HG02610 (cell line): ENCODE measurements around the gene ATP6V1F.

ENCODE experiments used
- ATAC-seq: cut with Tn5 transposase; IDR thresholded peaks from one replicate; pipeline ENCODE4 v1.9.1; 2021; ENCODE audit warnings: mild to moderate bottlenecking, moderate library complexity; ENCODE audit not compliant: unreplicated experiment

Gene ATP6V1F

GRCh38 chr7:128835231-128835751, 27.4 kb upstream of the ATP6V1F start:
- no peak for ATAC-seq

- no peak for ATAC-seq
Observed at GRCh38 chr7:128835790-128836641, 26.6 kb upstream of the ATP6V1F start.

GRCh38 chr7:128836729-128837348, 25.8 kb upstream of the ATP6V1F start:
- no peak for ATAC-seq

DNA sequence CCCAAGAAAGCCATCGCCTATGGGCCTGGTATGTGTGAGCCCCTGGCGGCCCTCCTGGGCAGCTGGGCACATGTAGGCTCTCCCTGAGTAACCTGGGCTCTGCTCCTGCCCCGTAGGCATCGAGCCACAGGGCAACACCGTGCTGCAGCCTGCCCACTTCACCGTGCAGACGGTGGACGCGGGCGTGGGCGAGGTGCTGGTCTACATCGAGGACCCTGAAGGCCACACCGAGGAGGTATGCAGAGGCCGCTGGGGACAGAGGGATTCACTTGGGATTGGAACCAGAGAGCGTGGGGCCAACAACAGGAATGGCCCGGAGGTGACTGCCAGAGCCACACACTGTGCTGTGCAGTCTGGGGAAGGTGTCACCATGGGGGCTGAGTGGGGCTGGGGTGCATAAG, 25.1 kb upstream of the ATP6V1F start:
- no peak for ATAC-seq

- no peak for ATAC-seq
Observed at GRCh38 chr7:128838109-128838779, 24.4 kb upstream of the ATP6V1F start.

DNA sequence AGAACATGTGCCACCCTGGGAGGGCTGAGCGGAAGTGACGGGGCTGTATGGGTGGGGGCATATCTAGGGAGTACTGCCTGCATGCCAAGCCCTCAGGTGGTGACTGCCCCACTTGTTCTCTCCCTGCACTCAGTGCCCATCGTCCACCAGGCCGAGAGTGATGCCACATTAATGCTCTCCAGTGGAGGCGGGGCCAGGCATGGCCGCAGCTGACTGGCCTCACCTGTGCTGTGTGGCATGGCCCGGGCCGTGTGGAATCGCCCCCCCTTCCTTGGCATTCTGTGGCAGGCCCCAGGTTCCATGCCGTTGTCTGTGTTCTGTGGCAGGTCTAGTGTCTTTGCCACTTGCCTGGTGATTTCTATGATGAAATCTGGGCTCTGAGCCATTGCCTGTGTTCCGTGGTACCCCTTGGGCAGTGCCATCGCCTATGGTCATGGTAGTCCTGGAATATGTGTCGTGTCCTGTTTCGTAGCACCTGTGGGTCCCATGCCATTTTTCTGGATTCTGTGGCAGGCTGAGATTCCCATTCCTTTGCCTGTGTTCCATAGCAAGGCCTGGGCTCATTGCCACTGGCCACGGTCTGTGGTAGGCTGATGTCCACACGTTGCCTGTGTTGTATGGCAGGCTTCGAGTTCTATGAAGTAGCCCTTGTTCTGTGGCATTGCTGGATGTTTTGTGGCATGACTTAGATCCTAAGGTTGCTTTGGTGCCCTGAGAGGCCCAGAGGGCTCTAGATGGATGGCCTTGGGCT, 23.5 kb upstream of the ATP6V1F start:
- no peak for ATAC-seq

GRCh38 chr7:128839751-128840177, 22.9 kb upstream of the ATP6V1F start:
- ATAC-seq = no peak

DNA sequence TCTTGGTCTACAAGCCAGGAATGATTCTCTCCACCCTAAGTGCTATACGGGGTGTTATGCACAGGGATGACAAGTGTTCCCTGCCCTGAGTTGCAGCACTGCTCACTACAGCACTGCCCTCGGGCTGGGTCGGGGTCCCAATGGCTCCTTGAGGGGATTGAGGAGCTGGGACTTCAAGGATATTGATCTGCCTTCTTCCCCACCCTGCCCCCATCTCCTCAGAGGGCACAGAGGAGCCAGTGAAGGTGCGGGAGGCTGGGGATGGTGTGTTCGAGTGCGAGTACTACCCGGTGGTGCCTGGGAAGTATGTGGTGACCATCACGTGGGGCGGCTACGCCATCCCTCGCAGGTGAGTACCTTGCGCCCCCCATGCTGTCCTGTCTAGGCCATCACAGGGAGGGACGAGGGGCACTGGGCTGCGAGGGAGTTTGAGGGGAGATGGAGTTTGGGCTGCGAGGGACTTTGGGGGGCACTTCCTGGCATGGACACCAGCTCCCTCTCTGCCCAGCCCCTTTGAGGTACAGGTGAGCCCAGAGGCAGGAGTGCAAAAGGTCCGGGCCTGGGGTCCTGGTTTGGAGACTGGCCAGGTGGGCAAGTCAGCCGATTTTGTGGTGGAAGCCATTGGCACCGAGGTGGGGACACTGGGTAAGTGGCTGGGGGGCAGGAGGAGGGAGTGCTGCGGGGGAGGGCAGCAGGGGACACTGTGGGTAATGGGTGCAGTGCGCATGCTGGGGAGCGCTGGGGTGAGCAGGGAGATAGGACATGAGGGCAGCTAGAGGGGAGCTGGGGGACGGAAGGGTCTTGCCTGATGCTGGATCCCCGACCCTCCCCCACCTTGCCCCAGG, 22.1 kb upstream of the ATP6V1F start:
- ATAC-seq = no peak

DNA sequence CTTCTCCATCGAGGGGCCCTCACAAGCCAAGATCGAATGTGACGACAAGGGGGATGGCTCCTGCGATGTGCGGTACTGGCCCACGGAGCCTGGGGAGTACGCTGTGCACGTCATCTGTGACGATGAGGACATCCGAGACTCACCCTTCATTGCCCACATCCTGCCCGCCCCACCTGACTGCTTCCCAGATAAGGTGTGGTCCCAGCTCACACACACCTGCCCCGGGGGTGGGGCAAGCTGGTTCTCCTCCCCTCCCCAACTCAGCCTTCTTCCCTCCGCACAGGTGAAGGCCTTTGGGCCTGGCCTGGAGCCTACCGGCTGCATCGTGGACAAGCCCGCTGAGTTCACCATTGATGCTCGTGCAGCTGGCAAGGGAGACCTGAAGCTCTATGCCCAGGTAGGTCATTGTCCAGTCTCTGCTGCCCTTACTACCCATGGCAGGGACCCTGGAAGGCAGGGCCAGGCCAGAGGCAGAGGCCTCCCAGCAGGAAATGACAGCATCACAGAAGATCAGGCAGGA, 21.4 kb upstream of the ATP6V1F start:
- ATAC-seq = no peak

DNA sequence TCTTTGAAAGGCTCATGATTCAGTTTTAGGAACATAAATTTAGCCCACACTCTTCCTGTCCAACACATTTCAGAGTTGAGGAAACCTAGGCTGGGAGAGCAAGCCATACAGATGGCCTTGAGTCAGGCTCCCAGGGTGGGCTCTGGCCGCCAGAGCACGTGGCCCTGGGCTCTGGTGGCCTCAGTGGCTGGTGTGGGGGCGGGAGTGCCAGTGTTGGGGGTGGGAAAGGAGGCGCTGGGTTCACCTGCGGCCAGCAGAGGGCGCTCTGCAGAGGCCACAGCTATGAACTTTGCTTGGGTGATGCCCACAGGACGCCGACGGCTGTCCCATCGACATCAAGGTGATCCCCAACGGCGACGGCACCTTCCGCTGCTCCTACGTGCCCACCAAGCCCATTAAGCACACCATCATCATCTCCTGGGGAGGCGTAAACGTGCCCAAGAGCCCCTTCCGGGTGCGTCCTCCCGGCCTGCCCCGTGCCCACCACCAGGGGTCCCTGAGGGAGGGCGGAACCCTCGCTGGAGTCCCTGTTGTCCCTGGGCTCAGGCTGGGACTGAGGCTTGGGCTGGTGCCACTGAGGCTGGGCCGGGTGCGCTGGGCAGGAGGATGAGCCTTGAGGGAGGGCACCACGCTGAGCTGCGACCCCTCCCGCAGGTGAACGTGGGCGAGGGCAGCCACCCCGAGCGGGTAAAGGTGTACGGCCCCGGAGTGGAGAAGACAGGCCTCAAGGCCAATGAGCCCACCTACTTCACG, 20.6 kb upstream of the ATP6V1F start:
- ATAC-seq = no peak

- ATAC-seq = no peak
Observed at GRCh38 chr7:128842674-128843641, 19.7 kb upstream of the ATP6V1F start.

DNA sequence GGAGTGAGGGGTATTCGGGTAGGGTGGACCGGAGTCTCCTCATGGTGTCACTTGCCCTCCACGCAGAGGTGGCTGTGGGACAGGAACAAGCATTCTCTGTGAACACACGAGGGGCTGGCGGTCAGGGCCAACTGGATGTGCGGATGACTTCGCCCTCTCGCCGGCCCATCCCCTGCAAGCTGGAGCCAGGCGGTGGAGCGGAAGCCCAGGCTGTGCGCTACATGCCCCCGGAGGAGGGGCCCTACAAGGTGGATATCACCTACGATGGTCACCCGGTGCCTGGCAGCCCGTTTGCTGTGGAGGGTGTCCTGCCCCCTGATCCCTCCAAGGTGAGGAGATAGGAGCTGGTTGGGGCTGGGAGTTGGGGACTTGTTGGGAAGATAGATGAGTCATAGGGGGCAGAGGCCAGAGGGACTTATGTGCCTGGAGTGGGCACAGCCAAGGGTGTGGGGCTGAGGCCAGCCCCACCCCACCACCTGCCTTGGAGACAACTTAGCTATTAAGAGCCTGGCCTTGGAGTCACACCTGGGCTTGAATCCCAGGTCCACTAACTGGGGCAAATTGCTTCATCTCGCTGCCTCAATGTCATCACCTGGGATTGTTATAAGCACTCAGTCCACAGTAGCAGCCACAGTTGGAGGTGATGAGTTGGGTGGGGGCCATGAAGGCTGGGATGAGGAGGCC, 18.6 kb upstream of the ATP6V1F start:
- no peak for ATAC-seq

- ATAC-seq = no peak
Observed at GRCh38 chr7:128844777-128845311, 17.8 kb upstream of the ATP6V1F start.

- ATAC-seq = no peak
Observed at GRCh38 chr7:128845475-128845874, 17.2 kb upstream of the ATP6V1F start.

GRCh38 chr7:128845987-128846386, 16.7 kb upstream of the ATP6V1F start:
- no peak for ATAC-seq

GRCh38 chr7:128846781-128847444, 15.7 kb upstream of the ATP6V1F start:
- ATAC-seq = no peak
